GM11168 (cell line): ENCODE measurements around the gene DPPA4.

ENCODE experiments used
- in situ Hi-C: fragments of 300-500 bp; cut with MboI; formaldehyde crosslinking; loops from one replicate; pipeline ENCODE4 v1.12.0; 2022; ENCODE audit warnings: low sequenced_read_pairs; ENCODE audit not compliant: unreplicated experiment

The DPPA4 gene

DNA sequence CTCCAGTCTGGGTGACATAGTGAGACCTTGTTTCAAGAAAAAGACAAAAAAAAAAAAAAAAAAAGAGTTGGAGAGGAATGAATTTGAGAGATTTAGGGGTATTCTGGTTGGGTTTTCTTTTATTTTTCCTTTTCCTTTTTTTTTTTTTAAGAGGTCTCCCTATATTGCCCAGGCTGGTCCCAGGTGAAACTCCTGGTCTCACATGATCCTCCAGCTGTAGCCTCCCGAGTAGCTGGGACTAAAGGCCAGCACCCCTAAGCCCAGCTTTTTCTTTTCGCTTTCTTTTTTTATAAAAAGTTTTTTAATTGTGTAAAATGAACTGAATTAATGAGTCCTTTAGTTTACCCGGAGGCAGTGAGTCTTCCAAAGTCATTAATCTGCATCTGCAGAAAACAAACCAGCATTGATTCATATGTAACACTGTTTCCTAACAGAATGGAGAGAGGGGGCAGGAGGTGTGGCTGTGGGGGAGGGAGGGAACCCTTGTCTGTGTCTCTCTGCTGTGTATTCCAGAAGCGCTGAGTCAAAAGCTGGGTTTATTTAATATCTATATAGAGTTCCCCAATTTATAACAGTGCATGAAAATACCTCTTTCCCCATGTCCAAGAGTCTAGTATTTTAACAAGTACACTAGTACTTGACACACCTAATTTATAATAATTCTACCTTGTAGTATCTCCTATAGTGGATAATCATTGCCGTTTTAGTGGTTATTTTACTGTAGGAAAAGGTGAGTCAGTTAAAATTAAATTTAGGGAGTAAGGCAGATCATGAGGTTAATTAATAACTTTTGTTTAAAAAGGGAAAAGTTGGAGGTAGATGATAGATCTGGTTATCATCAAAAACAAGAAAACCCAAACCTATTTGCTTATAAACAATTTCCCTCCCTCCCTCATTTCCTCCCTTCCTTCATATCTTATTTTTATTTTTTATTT lies 2.6 kb upstream of the DPPA4 start:
- in situ Hi-C loops: no loop called here

DNA sequence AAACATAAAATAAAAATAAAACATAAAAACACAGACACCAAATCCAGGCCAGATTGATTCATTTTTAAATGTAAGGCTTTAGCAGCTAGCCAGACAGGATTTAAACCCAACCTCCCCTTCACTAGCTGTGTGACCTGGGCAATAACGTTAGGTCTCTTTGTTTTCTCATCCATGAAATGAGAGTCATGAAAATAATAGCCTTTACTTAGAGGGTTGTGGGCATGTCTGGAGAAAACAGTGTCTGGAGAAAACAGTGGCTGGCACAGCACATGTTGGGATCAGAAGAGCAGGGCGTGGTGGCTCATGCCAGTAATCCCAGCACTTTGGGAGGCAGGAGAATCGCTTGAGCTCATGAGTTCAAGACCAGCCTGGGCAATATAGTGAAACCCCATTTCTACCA lies 1.9 kb upstream of the DPPA4 start:
- in situ Hi-C loops: no loop called here

DNA sequence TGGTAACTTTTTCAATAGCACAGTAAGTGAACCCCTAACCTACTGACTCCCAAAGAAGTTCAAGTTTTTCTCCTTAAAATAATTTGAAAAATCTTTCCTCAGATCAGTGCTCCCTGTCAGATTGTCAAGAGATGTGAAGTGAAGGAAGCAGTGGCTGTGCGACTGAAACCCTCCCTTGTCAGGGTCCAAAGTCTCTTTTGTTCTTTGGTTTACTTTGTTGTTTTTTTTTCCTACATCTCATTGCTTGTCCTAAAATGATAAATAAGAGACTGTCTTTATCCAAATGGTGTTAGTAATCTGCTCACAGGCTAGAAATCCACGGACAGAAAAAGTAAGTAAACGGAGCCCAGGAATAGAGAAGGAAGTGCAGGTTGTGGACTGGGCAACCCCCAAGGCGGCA lies 976 bp upstream of the DPPA4 start:
- in situ Hi-C loops: no loop called here

DNA sequence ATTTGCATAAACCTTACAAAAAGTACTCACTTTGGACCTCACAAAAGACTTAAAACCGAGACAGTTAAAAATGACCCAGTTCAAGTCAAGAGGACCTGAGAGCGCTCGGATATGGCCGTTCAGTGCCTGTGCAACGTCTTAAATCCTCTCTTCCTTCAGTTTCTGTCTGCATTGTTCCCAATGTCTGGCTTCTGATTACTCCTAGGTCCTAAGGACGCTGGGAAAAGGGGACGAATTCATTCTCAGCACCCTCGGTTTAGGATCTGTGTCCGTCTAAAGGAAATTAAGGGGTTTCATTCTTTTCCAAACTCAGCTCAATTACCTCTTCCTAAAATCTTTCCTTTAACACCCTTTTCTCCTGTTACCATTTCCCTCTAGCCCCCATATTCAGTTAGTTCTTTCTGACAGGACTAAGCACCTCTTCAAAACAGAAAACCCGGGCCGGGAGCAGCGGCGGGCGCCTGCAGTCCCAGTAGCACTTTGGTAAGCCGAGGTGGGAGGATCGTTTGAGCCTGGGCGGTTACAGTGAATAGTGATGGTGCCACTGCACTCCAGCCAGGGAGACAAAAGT lies 970 bp downstream of the DPPA4 start:
- in situ Hi-C loops: no loop called here

DNA sequence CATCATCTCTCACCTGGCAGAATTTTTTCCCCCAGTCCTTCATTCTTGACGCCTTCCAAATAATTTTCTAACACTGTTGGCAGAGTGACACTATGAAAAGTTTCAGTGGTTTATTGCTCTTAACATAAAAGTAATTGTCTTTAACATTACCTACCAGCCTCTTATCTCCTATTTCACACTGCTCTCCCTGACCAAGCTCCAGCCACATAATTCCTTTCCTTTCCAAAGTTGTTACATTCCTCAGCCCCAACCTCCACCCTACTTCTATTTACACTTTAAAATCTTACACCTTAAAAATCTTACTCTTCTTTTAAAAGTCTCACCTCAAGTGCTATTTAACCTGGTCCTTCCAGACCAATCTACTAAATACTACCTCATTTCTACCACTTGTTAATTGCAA lies 2.8 kb downstream of the DPPA4 start:
- in situ Hi-C loops: no loop called here

DNA sequence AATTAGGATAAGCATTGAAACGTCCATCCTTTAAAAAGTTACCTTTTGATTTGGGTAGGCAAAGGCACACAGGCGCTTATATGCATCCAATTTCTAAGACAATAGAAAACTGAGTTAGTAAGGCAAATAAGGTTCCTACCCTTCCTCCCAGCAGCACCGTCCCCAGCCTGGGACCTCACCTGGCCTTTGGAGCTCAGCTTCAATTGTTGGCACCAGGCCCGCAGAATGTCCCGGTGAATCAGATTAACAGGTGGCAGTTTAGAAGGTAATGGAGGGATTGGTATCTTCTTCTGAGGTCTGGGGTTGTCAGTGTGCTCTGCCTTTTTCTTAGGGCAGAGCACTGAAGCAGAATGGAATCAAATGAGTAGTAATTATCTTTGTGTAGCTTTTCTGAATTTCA lies 5.7 kb downstream of the DPPA4 start:
- in situ Hi-C loops: no loop called here

DNA sequence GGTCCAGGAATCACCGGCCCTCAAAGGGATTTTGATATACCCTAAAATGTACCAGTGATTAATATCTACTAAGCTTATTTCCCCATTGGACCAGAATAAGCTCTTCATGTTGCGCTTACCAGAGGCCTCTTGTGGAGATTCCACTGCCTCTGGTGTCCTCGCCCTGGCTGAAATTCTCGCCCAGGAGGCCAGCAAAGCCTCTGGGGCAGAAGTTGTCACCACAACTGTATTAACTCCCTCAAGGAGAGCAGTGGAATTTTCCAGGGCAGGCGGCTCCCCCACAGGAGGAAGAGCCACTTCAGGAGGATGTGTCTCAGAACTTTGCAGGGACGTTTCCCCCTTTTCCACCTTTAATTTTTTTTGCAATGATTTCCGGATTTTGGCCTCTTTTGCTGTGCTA lies 6.9 kb downstream of the DPPA4 start:
- in situ Hi-C loops: no loop called here

DNA sequence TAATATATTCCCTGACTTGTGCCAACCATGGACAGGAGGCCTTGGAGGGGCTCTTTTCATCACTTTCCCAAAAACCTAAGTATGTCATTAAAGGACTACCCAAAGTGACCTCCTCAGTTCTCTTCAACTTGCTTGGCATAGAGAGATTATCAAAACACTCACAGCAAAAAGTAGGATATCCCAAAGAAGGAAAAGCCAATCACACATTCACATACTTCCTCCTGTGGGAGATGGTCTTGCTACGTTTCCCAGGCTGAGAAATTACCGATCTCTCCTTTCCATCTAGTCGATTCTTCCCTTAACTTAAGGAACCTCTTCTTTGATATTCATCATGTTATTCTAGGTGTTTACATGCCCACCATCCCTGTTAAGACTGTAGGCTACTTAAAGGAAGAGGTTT lies 9.1 kb downstream of the DPPA4 start:
- in situ Hi-C loops: no loop called here

DNA sequence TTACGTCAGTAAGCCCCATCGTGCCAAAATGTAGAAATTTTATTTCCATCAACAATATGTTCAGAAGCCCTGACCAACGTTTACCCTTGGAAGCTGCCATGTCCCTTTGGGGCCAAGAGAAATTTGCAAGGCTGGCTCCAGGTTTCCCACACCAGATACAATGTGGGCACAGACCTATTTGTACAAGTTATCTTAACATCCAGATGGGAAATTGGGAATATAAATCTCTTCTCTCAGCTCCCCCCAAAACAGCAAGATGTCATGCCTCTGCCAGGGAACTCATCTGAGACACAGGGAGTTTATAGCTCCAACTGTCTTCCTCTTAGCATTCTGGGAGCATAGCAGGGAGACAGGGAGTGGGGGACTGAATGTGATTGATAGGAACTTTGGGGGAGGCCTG lies 11.7 kb downstream of the DPPA4 start:
- in situ Hi-C loops: no loop called here

DNA sequence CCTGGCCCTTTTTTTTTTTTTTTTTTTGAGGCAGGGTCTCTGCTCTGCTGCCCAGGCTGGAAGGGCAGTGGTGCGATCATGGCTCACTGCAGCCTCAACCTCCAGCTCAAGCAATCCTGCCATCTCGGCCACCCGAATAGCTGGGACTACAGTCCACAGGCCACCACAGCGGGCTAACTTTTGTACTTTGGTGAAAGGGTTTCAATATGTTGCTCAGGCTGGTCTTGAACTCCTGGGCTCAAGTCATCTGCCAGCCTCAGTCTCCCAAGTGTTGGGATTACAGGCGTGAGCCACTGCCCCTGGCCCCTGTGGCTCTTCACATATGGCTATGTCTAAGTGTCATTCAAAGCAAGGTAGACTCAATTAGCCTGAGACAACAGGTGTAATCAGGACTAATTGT lies 12.2 kb downstream of the DPPA4 start:
- in situ Hi-C loops: no loop called here

DNA sequence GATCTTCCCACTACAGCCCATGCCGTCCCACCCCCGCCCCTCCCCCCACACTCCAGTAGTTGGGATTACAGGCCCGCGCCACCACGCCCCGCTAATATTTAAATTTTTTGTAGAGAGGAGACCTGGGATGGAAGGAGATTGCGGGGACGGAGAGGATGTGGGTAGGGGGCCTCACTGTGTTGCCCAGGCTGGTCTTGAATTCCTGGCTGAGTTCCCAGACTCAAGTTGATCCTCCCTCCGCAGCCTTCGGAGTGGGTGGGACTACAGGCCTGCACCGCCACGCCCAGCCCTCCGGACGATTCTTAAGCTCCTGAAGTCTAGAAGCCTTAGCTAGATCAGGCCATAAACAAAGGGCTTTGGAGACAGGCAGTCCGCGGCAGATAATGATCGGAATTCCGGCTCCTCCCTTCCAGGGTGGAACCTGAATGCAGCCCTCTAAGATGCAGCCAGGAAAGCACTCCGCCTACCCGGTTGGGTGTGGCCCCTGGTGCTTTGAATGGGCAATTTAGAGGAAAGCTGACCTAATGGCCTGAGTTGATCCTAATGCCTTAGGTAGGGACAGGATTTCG lies 21.1 kb downstream of the DPPA4 start, which contains the start of gene DPPA2:
Gene DPPA2 (minus strand): TSS at position 356 of the 569 bp plus-strand sequence. CDS start 1,975 bp downstream, outside the sequence.
- in situ Hi-C loops: no loop called here

DNA sequence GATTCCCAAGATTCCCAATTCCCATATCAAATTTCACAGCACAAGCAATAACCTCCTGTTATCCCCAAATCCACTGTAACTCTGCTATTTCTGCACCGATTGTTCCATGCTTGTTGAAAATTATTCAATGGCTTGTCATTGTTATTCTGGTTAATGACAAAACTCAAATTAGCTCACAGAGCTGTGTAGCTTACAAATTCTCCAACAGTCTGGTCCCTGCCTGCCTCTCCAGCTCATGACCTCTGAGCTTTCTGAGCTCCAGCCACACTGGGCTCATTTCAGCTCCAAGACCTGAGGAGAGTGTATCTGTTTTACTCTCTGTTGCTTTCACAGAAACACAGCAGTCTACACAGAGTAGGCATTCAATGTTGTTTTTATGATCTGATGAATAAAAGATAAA lies 24.3 kb downstream of the DPPA4 start:
- in situ Hi-C loops: no loop called here

DNA sequence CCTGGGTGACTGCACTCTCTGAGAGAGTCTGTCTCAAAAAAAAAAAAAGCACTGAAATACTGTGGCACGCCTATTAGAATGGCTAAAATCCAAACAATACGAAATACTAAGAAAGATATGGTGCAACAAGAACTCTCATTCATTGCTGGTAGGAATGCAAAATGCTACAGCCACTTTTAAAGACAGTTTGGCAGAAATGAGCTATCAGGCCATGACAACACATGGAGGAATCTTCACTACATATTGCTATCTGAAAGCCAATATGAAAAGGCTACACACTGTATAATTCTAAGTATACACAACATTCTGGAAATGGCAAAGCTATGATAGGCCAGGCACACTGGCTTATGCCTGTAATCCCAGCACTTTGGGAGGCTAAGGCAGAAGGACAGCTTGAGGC lies 39.9 kb downstream of the DPPA4 start:
- in situ Hi-C loops: no loop called here

DNA sequence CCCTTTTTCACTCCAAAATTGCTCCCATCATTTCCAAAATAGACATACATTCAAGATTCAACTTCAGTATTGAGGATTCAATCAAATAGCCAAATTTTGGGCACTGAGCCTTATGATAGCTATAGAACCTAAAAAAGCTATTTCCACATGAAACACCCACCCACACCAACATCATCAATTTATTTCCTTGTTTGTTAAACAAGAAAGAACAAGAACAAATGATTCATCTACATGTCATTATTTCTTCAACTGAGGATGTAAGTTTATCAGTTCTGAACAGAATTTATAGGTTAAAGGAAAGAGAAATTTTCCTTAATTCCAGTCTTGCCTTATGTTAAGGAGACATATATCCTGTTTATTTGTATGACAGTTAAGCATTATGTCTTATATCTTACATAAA lies 53.3 kb downstream of the DPPA4 start:
- in situ Hi-C loops: no loop called here

DNA sequence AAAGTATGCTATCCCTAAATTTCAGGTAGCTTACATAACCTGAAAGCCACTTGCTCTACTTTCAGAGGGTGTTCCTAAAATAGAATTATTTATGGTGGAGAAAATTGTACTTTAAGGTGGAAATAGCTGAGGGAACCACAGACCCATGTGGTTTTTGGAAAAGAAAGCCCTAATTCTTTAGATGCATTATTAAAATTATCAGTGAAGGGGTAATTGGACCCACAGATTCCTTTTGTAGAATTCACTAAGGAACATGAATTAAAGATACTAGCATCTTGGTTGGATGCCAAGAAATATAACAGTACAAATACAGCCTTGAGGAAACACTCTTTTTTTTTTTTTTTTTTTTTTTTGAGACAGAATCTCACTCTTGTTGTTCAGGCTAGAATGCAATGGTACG lies 58.8 kb downstream of the DPPA4 start:
- in situ Hi-C loops: no loop called here

DNA sequence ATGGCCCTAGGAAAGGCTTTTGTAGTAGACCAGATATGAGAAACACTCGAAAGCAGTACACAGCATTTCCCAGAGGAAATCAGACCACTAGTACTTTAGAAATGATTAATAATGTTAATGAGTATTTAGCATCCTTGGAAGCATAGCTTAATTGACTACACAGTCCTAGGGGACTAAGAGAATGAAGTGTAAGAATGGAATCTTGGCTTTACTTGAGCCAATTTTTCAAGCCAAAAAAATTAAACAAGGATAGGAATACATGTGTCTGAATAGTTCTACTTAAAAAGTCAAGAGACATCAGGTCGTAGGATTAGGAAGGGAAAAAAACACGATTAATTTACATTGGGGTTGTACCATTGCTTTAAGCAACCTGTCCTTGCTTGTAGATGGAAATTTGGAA lies 59.2 kb downstream of the DPPA4 start:
- in situ Hi-C loops: no loop called here
